Central memory CD8-positive, alpha-beta T cell (primary cell): Measurements from ENCODE around the gene OR5H2.

Experiments
- ATAC-seq: fragments of 150-1000 bp; cut with Tn5 transposase; replicated peaks from 2 replicates; pipeline ENCODE4 v1.10.0; 2022; ENCODE audit warnings: mild to moderate bottlenecking, moderate FRiP score, moderate number of reproducible peaks; ENCODE audit not compliant: poor library complexity, severe bottlenecking; ENCODE audit errors: extremely low read depth
- DNase-seq, 2 donors: peaks; one replicate each; pipeline ENCODE4 v3.0.0; 2021; ENCODE audit warnings: low spot score in 2 of 2
- H3K27ac Mint-ChIP-seq: one replicate; pipeline ENCODE4 v1.8.0; 2022; ENCODE audit warnings: low read depth, mild to moderate bottlenecking, moderate library complexity, mixed read lengths
- H3K27me3 Mint-ChIP-seq: one replicate; pipeline ENCODE4 v1.8.0; 2022; ENCODE audit warnings: mixed read lengths
- H3K36me3 Mint-ChIP-seq: one replicate; pipeline ENCODE4 v1.8.0; 2022; ENCODE audit warnings: mild to moderate bottlenecking, moderate library complexity, mixed read lengths; ENCODE audit not compliant: insufficient read depth
- H3K4me1 Mint-ChIP-seq: one replicate; pipeline ENCODE4 v1.8.0; 2022; ENCODE audit warnings: mixed read lengths
- H3K4me3 Mint-ChIP-seq: one replicate; pipeline ENCODE4 v1.8.0; 2022; ENCODE audit warnings: mild to moderate bottlenecking, moderate library complexity, mixed read lengths
- H3K9me3 Mint-ChIP-seq: one replicate; pipeline ENCODE4 v1.8.0; 2022; ENCODE audit warnings: mixed read lengths

Gene OR5H2

GRCh38 chr3:98291332-98291957 is 9.1 kb downstream of the OR5H2 start:
- Mint-ChIP-seq H3K27me3 (peaks cover 47% of the 10 kb centered on the region), H3K27ac (no peak overlapping the region), H3K36me3 (peaks cover 1% of the 10 kb centered on the region), H3K4me3 (no peak overlapping the region), H3K9me3 (no peaks in the 10 kb centered on the region), H3K4me1 (no peaks in the 10 kb centered on the region)
- DNase-seq = no peak
- no peak for ATAC-seq

- DNase-seq (no peak), ATAC-seq (no peak)
- Mint-ChIP-seq H3K27me3 (no peaks in the 10 kb centered on the region), H3K36me3 (no peaks in the 10 kb centered on the region), H3K4me1 (no peaks in the 10 kb centered on the region), H3K4me3 (no peak overlapping the region), H3K27ac (no peak overlapping the region), H3K9me3 (no peaks in the 10 kb centered on the region)
These were observed 39.8 kb downstream of the OR5H2 start for GRCh38 chr3:98322101-98322500.

- H3K27me3 Mint-ChIP-seq = no peaks in the 10 kb centered on the region
- H3K36me3 Mint-ChIP-seq = no peaks in the 10 kb centered on the region
- DNase-seq (no peak), ATAC-seq (no peak)
- no peaks in the 10 kb centered on the region for H3K4me1 Mint-ChIP-seq
- no peak overlapping the region for H3K27ac Mint-ChIP-seq
- no peaks in the 10 kb centered on the region for H3K9me3 Mint-ChIP-seq
- no peak overlapping the region for H3K4me3 Mint-ChIP-seq
These were observed 40.4 kb downstream of the OR5H2 start for GRCh38 chr3:98322686-98323085.

GRCh38 chr3:98323425-98323824 is 41.1 kb downstream of the OR5H2 start:
- ATAC-seq = no peak
- Mint-ChIP-seq H3K27ac (no peak overlapping the region), H3K27me3 (no peaks in the 10 kb centered on the region), H3K9me3 (no peaks in the 10 kb centered on the region), H3K4me3 (no peak overlapping the region), H3K4me1 (no peaks in the 10 kb centered on the region), H3K36me3 (no peaks in the 10 kb centered on the region)
- no peak for DNase-seq

GRCh38 chr3:98325055-98325454 is 42.8 kb downstream of the OR5H2 start:
- Mint-ChIP-seq H3K4me3 (no peak overlapping the region), H3K27me3 (no peaks in the 10 kb centered on the region), H3K36me3 (no peaks in the 10 kb centered on the region), H3K9me3 (no peaks in the 10 kb centered on the region), H3K4me1 (peaks cover 7% of the 10 kb centered on the region), H3K27ac (peak overlapping the region; percentile 9)
- ATAC-seq (no peak), DNase-seq (no peak)

- H3K27me3 Mint-ChIP-seq = peaks cover 4% of the 10 kb centered on the region
- DNase-seq (no peak), ATAC-seq (no peak)
- H3K27ac Mint-ChIP-seq = no peak overlapping the region
- no peaks in the 10 kb centered on the region for H3K9me3 Mint-ChIP-seq
- no peak overlapping the region for H3K4me3 Mint-ChIP-seq
- H3K36me3 Mint-ChIP-seq = no peaks in the 10 kb centered on the region
- peaks cover 7% of the 10 kb centered on the region for H3K4me1 Mint-ChIP-seq
These were observed 44.0 kb downstream of the OR5H2 start for GRCh38 chr3:98326105-98326893.

GRCh38 chr3:98326945-98327344 is 44.6 kb downstream of the OR5H2 start:
- no peak overlapping the region for H3K27ac Mint-ChIP-seq
- peaks cover 7% of the 10 kb centered on the region for H3K4me1 Mint-ChIP-seq
- peaks cover 10% of the 10 kb centered on the region for H3K27me3 Mint-ChIP-seq
- no peaks in the 10 kb centered on the region for H3K9me3 Mint-ChIP-seq
- H3K4me3 Mint-ChIP-seq = no peak overlapping the region
- no peak for DNase-seq
- no peaks in the 10 kb centered on the region for H3K36me3 Mint-ChIP-seq
- ATAC-seq = no peak

GRCh38 chr3:98328933-98329332 is 46.6 kb downstream of the OR5H2 start:
- DNase-seq (no peak), ATAC-seq (no peak)
- Mint-ChIP-seq H3K4me1 (peaks cover 7% of the 10 kb centered on the region), H3K4me3 (no peak overlapping the region), H3K27me3 (peaks cover 18% of the 10 kb centered on the region), H3K36me3 (no peaks in the 10 kb centered on the region), H3K27ac (no peak overlapping the region), H3K9me3 (no peaks in the 10 kb centered on the region)

GRCh38 chr3:98329392-98330124 is 47.3 kb downstream of the OR5H2 start:
- ATAC-seq = peak; percentile 58
- Mint-ChIP-seq H3K27ac (no peak overlapping the region), H3K9me3 (no peaks in the 10 kb centered on the region), H3K4me1 (peaks cover 7% of the 10 kb centered on the region), H3K36me3 (no peaks in the 10 kb centered on the region), H3K4me3 (no peak overlapping the region), H3K27me3 (peaks cover 18% of the 10 kb centered on the region)
- DNase-seq = no peak

- Mint-ChIP-seq H3K36me3 (no peaks in the 10 kb centered on the region), H3K27me3 (peaks cover 18% of the 10 kb centered on the region), H3K9me3 (no peaks in the 10 kb centered on the region), H3K4me1 (peaks cover 7% of the 10 kb centered on the region), H3K4me3 (no peak overlapping the region), H3K27ac (no peak overlapping the region)
- ATAC-seq = no peak
- DNase-seq = no peak
These were observed 49.0 kb downstream of the OR5H2 start for GRCh38 chr3:98331329-98331728.
